Astrocyte of the spinal cord (primary cell): ENCODE results near the gene TTC22.

ENCODE experiments used
- DNase-seq: peaks from one replicate; pipeline ENCODE4 v3.0.0; 2011; ENCODE audit warnings: low read depth, low spot score
- H3K4me3 ChIP-seq: 2 replicates; pipeline ENCODE4 v1.5.1; 2011; ENCODE audit warnings: low read depth, mild to moderate bottlenecking, low read length, moderate library complexity
- CTCF ChIP-seq: IDR thresholded peaks from 2 replicates; pipeline ENCODE4 v1.5.1; 2012; ENCODE audit warnings: low read depth, mild to moderate bottlenecking, low read length, inconsistent platforms
- in situ Hi-C: cut with HindIII; loops from 2 replicates; pipeline ENCODE4 v1.10.0; 2017; ENCODE audit warnings: low sequenced_read_pairs

The TTC22 gene

DNA sequence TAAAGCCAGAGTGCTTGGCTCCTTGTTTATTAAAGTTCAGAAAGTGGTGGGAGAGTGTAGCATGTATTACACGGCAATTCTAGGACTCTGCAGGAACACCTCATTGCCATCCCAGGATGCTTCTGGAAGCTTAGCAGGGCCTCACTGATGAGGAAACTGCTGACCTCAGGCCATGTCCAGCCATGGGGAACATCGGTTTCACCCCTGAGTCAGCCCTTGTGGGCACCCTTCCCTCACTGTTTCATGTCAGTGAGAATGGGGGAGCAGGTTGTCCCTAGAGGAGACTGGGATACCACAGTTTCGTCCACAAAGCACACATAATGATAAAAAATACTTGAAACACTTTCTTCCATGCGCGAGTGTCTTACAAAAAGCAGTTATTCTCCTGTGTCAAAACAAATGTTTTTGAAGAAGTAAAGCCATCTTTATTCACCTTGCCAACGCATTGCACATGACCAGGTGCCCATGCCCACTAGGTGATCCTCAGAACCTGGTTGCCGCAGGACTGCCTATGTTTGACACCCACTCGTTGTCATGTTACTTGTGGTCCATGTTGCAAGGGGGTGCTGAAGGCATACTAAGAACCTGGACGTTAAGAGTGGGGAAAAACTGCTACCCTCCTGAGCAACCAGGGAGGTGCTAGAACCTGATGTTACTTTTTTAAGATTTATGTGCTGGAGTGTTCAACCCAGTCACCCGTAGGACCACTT lies 41.2 kb upstream of the TTC22 start:
- H3K4me3 ChIP-seq: no peak overlapping the region
- no peak for DNase-seq
- no peak for TF ChIP-seq CTCF
- in situ Hi-C loops: no loop called here

DNA sequence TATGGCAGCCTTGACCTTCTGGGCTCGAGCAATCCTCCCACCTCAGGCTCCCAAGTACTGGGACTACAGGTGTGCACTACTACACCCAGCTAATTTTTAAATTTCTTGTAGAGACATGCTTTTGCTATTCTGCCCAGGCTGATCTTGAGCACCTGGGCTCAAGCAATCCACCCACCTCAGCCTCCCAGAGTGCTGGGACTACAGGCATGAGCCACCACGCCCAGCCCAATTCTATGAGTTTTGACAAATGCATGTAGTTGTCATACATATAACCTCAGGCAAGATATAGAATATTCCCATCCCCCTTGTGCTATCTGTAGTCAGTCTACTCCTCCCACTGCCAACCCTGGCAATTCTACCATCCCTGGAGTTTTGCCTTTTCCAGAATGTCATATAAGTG lies 38.7 kb upstream of the TTC22 start:
- TF ChIP-seq CTCF: no peak
- in situ Hi-C loops: no loop called here
- no peak overlapping the region for H3K4me3 ChIP-seq
- no peak for DNase-seq

DNA sequence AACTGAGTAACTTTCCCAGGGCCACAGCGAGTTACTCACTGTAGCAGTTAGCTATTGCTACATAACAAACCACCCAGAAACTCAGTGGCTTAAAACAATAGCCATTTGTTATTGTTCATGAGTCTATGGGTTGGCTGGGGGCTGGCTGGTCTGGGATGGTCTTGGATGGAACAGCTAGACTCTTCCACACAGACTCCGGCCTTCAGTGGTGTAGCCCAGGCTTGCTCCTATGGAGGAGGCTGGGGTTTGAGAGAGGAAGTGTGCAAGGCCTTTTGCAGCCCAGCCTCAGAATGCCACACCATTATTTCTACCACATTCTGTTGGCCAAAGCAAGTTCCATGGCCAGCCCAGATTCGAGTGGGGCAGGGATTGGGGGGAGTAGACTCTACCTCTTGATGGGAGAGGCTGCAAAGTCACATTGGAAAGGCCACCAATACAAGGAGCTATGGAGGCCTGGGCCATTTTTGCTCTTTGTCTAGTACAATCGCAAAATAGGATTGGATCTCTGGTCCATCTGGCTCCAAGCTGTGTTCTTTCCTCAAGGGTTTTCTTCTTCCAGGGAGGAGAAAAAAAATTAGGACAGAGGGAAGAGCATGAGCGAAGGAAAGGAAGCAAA lies 37.5 kb upstream of the TTC22 start:
- no peak for DNase-seq
- TF ChIP-seq CTCF: no peak
- H3K4me3 ChIP-seq: no peak overlapping the region
- in situ Hi-C loops: no loop called here

- H3K4me3 ChIP-seq: no peak overlapping the region
- in situ Hi-C loops: no loop called here
- DNase-seq: no peak
- TF ChIP-seq CTCF: no peak
These were observed 36.1 kb upstream of the TTC22 start for GRCh38 chr1:54837002-54837853.

DNA sequence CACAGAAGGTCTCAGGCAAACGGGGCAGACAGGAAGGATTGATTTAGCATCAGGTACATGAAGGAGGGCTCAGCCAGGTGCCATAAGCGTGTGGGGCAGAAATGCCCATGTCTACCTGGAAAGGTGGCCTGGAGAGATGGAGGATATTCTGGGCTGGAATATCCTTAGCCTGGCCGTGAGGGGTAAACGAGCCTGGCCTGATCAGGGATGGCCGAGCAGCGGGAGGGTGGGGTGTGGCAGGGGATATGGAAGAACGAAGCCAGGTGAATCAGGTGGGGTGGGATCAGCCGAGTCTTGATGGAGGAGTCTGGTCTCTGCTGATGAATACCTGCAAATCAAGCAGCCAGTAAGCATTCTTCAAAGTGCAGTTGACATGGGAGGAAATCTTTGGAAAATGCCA lies 35.5 kb upstream of the TTC22 start:
- in situ Hi-C loops: no loop called here
- no peak overlapping the region for H3K4me3 ChIP-seq
- no peak for DNase-seq
- no peak for TF ChIP-seq CTCF

- TF ChIP-seq CTCF: no peak
- no peak for DNase-seq
- H3K4me3 ChIP-seq: no peak overlapping the region
- in situ Hi-C loops: no loop called here
These were observed 34.8 kb upstream of the TTC22 start for GRCh38 chr1:54835970-54836369.
